ENCODE results near the gene GAREM2. TPM values are rescaled to one million over a fixed set of nuclear protein-coding genes. Genes with fewer than 3 reads are reported as not detected.

GAREM2 gene
- total RNA-seq, 6 experiments from 2014 or later: not detected

GRCh38 chr2:26136451-26136850, 36.4 kb upstream of the GAREM2 start:
- no peak for DNase-seq
- Mint-ChIP-seq H3K4me1 (ENCODE audit: low read depth) (no peaks in the 10 kb centered on the region), H3K4me3 (no peak overlapping the region), H3K36me3 (ENCODE audit: low read depth) (peaks cover 11% of the 10 kb centered on the region; the same call in 1 of the 2 replicates), H3K9me3 (no peaks in the 10 kb centered on the region), H3K27me3 (ENCODE audit: insufficient read depth) (no peaks in the 10 kb centered on the region), H3K27ac (no peak overlapping the region)
- TF ChIP-seq, protein P1, sequence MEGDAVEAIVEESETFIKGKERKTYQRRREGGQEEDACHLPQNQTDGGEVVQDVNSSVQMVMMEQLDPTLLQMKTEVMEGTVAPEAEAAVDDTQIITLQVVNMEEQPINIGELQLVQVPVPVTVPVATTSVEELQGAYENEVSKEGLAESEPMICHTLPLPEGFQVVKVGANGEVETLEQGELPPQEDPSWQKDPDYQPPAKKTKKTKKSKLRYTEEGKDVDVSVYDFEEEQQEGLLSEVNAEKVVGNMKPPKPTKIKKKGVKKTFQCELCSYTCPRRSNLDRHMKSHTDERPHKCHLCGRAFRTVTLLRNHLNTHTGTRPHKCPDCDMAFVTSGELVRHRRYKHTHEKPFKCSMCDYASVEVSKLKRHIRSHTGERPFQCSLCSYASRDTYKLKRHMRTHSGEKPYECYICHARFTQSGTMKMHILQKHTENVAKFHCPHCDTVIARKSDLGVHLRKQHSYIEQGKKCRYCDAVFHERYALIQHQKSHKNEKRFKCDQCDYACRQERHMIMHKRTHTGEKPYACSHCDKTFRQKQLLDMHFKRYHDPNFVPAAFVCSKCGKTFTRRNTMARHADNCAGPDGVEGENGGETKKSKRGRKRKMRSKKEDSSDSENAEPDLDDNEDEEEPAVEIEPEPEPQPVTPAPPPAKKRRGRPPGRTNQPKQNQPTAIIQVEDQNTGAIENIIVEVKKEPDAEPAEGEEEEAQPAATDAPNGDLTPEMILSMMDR (IDR thresholded peaks at IDR 0.05): no peak

DNA sequence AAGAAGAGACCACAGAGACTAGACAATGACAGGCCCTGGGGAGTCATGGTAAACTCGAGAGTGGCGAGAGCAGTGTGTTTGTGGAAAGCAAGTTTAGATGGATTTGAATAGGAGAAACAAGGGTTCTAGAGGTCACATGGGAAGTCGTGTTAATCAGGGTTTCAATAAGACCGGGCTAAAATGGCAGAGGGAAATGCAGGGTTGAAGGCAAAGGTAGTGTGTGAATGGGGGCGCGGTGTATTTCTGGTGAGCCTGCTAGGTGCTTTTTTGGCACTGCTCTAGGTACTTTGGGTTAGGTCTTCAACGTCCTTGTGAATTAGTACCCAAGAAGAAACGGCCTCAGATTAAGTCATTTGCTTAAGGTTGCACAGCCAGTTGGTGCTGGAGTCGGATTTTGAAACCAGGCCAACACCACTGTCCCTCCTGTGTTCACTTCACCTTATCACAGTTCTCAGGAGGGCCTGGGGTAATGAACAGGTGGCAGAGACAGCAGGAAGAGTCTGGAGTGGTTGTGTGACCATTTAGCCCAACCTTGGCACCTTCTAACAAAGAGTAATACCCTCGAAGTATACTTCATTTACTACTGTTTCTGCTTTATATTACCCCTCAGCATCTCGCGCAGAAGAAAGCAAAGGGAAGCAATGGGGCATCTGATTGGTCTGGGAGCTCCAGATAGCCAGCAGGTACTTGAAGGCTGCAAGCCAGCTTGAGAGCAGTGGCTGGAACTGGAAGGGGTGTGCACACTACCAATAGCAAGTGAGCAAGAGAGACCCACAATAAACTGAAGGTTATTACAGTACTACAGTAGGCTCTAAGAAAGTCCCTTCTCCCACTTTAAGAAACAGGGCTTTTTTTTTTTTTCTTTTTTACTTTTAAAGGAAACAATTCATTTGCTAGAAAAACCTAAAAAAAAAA, 33.4 kb upstream of the GAREM2 start:
- H3K27me3 Mint-ChIP-seq (ENCODE audit: insufficient read depth): no peaks in the 10 kb centered on the region

GRCh38 chr2:26141145-26141769, 31.6 kb upstream of the GAREM2 start:
- no peak overlapping the region for H3K4me3 Mint-ChIP-seq
- H3K36me3 Mint-ChIP-seq (ENCODE audit: low read depth): no peaks in the 10 kb centered on the region
- no peak for DNase-seq
- H3K4me1 Mint-ChIP-seq (ENCODE audit: low read depth): peaks cover 6% of the 10 kb centered on the region; the same call in 1 of the 2 replicates
- H3K27ac Mint-ChIP-seq: no peak overlapping the region
- TF ChIP-seq, protein P1 (IDR thresholded peaks at IDR 0.05): no peak
- no peaks in the 10 kb centered on the region for H3K27me3 Mint-ChIP-seq (ENCODE audit: insufficient read depth)
- no peaks in the 10 kb centered on the region for H3K9me3 Mint-ChIP-seq

More for the DNA sequence above, 33.4 kb upstream of the GAREM2 start:
- Mint-ChIP-seq H3K36me3 (ENCODE audit: low read depth) (peaks cover 10% of the 10 kb centered on the region; the same call in 1 of the 2 replicates), H3K9me3 (no peaks in the 10 kb centered on the region), H3K4me1 (ENCODE audit: low read depth) (no peaks in the 10 kb centered on the region), H3K27ac (no peak overlapping the region), H3K4me3 (no peak overlapping the region)
- DNase-seq: no peak
- TF ChIP-seq, protein P1 (IDR thresholded peaks at IDR 0.05): no peak

DNA sequence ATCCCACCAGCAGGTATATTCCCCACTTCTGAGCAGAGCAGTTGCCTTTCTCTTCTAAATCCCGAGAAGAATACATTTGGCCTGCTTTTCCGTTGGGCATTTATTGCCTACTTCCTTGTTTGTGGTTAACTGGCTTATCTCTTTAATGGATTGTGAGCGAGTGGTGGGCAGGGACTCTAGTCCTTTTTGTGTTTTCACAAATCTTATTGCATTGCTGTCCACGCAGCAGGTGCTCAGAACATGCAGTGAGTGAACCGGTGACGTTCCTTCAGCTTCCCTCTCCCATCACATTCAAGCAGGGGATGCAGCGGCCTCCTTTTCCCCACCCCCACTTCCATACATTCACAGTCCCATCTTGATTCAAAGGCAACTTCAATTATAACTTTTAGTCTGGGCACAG, 28.9 kb upstream of the GAREM2 start:
- H3K27ac Mint-ChIP-seq: no peak overlapping the region
- no peak for DNase-seq

DNA sequence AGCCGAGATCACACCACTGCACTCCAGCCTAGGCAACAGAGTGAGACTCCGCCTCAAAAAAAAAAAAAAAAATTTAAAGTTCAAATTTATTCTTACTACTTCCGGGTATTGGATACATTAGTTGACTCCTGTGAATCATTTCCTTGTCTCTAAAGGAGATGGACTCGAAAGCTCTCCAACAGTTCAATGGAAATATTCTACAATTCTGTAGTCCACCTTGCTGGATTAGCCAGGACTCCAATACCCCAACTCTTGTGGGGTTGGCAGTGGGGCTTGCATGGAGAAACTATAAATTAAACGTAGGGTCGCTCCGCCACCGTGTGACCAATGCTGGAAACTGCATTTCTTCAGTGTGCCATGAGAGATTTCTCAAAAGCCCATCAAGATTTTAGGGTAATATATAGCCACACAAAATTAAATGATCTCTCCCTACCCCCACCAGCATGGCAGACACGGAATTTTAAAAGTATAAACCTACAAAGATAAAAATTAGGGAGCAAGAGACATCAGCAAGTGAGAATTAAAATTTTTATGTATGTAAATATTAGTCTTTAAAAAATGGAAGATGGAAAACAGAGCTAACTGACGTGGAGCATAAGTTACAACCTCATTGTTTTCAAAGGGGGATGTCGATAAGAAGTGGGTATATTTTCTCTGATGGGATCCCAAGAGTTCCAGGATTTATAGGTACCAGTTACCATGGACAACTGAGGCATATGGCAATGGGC, 27.8 kb upstream of the GAREM2 start:
- Mint-ChIP-seq H3K4me1 (ENCODE audit: low read depth) (peaks cover 6% of the 10 kb centered on the region; the same call in 1 of the 2 replicates), H3K4me3 (no peak overlapping the region), H3K27me3 (ENCODE audit: insufficient read depth) (peaks cover 2% of the 10 kb centered on the region; the same call in 1 of the 2 replicates), H3K36me3 (ENCODE audit: low read depth) (no peaks in the 10 kb centered on the region), H3K27ac (no peak overlapping the region), H3K9me3 (no peaks in the 10 kb centered on the region)
- peak; percentile 28 for DNase-seq
- TF ChIP-seq, protein P1 (IDR thresholded peaks at IDR 0.05): peak; percentile 87

More for the DNA sequence above, 28.9 kb upstream of the GAREM2 start:
- TF ChIP-seq, protein P1 (IDR thresholded peaks at IDR 0.05): no peak
- Mint-ChIP-seq H3K27me3 (ENCODE audit: insufficient read depth) (no peaks in the 10 kb centered on the region), H3K9me3 (no peaks in the 10 kb centered on the region), H3K4me3 (no peak overlapping the region), H3K36me3 (ENCODE audit: low read depth) (no peaks in the 10 kb centered on the region), H3K4me1 (ENCODE audit: low read depth) (peaks cover 6% of the 10 kb centered on the region; the same call in 1 of the 2 replicates)
